Brain pericyte (primary cell): ENCODE data around the gene TTC27.
"Not testable (repeated sequence)": the region's sequence is repeated elsewhere in the genome, so short reads cannot be mapped to it uniquely, and the experiment has no call there.

ENCODE experiments used
- DNase-seq: peaks from one replicate; pipeline ENCODE4 v3.0.0-alpha.2; 2012; ENCODE audit warnings: low read depth, low spot score

Gene TTC27

GRCh38 chr2:32719933-32720716, 92.3 kb downstream of the TTC27 start:
- DNase-seq, result no peak

DNA sequence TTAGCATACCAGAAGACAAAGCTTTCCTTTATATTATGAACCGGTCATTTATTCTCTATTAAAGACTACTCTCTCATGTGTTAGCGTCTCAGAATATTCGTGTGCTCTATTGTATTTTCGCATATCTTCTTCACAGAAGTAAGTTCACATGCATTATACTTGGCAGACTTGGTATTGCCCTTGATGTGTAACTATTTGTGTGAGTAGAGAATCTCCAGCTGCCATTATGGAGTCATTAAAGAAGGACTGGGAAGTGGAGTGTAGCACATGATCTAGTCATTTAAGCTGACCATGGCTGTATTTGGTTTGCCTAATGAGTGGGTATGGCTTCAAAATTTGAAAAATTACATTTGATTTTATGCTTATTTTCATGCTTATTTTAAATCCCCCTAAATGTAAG, 92.9 kb downstream of the TTC27 start:
- DNase-seq, result no peak

DNA sequence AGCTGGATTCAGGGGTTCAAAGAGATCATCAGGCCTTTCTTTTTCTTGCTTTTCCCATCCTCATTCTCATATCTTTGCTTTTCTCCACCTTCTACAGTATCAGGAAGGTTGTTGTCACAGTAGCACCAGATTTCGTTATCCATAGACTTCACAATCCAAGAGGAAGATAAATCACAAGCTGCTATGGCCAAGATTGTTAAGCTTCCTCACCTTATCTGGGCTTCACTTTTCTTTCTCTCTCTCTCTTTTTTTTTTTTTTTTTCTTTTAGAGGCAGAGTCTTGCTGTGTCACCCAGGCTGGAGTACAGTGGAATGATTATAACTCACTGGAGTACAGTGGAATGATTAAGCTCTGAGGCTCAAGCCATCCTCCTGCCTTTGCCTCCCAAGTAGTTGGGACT, 93.5 kb downstream of the TTC27 start:
- DNase-seq, result no peak

DNA sequence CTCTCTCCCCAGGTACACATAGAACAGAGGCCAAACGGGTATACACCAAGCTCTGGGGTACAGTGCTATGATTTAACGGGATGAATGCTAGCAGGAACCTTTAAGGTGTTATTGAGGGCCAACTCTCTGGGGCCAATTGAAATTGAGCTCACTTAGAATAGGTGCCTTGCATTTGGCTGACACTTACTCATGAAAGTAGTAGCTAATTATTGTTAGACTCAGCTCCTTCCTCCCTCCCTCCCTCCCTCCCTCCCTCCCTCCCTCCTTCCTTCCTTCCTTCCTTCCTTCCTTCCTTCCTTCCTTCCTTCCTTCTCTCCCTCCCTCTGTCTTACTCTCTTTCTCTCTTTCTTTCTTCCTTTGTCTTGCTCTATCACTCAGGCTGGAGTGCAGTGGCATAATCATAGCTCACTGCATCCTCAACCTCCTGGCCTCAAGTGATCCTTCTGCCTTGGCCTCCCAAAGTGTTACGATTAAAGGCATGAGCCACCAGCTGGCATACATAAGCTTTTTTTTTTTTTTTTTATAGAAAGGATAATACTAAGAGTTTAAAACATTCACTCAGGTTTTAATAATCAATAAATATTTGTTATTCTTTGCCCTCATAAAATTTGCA, 95.7 kb downstream of the TTC27 start:
- no peak for DNase-seq

DNA sequence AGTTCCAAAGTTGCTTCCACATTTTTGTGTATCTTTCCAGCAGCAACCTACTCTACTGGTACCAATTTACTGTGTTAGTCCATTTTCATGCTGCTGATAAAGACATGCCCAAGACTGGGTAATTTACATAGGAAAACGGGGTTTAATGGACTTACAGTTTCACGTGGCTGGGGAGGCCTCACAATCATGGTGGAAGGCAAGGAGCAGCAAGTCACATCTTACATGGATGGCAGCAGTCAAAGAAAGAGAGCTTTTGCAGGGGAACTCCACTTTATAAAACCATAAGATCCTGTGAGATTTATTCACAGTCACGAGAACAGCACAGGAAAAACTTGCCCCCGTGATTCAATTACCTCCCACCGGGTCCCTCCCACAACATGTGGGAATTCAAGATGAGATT, 98.8 kb downstream of the TTC27 start:
- not testable (repeated sequence) for DNase-seq

- no peak for DNase-seq
Observed at GRCh38 chr2:32727157-32727556, 99.3 kb downstream of the TTC27 start.

- DNase-seq, result not testable (repeated sequence)
Observed at GRCh38 chr2:32730958-32731357, 103.1 kb downstream of the TTC27 start.

- no peak for DNase-seq
Observed at GRCh38 chr2:32732120-32732519, 104.3 kb downstream of the TTC27 start.

DNA sequence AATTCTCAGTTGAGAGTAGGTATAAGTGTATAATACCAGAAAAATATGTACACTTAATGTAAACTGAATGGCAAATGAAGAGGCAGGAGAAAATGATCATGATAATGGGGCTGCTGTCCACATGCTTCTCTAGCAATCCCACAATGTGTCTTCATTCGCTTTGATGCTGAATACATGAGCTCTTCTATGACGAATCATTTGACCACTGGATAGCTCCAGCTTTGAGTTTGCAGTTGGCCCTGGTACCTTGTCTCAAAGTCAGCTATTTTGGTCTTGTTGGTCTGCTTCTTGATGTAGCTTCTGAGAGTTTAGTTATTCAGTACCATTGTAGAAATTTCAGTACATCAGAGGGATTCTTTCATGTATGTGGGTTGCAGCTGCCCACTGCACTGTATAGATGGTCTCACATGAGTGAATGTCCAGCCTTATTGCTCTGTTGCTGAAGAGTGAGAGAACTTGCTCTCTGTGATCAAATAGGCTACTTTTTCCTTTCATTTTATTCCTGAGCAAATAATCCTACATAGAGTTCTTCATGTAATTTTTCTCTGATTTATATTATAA, 105.1 kb downstream of the TTC27 start:
- no peak for DNase-seq

DNA sequence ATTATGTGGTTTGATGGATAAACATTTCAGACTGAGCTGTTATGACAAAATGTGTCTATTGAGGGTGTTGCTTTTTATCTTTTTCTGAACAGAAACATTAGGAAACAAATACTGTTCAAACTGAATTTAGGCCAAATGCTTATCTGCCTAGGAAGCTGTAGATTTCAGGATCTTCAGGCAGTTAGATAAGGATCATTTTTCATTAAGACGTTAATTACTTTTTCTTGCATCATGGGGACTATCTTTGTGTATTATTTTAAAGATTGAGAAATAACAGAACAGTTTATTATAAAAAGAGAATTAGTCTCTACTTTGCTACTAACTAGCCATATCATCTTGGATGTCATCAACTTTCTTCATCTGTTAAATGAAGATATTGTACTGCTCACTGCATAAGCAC, 107.5 kb downstream of the TTC27 start:
- DNase-seq, result no peak

GRCh38 chr2:32738939-32739338, 111.1 kb downstream of the TTC27 start:
- DNase-seq, result no peak

GRCh38 chr2:32739664-32740063, 111.8 kb downstream of the TTC27 start:
- no peak for DNase-seq

- DNase-seq, result no peak
Observed at GRCh38 chr2:32741575-32741974, 113.7 kb downstream of the TTC27 start.

DNA sequence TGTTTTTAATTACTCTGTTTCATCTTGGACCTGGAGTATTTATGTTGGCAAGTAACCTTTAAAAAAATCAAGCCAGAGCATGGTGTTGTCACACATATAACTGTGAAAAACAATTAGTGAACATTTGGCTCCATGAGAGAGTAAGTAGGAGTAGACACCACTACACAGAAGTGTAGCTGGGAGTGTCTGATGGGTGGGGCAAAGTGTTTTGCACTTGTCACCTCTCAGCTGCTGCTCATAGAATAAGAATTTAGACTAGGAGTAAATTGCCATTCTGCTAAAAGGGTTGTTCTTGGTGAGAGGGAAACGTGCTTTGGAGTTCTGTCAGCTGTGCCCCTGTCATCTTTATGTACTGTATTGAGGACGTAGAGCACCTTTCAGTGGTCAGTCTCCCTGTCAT, 114.5 kb downstream of the TTC27 start:
- DNase-seq, result no peak

- no peak for DNase-seq
Observed at GRCh38 chr2:32743480-32744236, 115.8 kb downstream of the TTC27 start.

GRCh38 chr2:32745191-32745590, 117.3 kb downstream of the TTC27 start:
- no peak for DNase-seq

- no peak for DNase-seq
Observed at GRCh38 chr2:32745675-32746074, 117.8 kb downstream of the TTC27 start.

GRCh38 chr2:32746669-32747068, 118.8 kb downstream of the TTC27 start:
- no peak for DNase-seq

GRCh38 chr2:32748158-32748557, 120.3 kb downstream of the TTC27 start:
- DNase-seq, result no peak

DNA sequence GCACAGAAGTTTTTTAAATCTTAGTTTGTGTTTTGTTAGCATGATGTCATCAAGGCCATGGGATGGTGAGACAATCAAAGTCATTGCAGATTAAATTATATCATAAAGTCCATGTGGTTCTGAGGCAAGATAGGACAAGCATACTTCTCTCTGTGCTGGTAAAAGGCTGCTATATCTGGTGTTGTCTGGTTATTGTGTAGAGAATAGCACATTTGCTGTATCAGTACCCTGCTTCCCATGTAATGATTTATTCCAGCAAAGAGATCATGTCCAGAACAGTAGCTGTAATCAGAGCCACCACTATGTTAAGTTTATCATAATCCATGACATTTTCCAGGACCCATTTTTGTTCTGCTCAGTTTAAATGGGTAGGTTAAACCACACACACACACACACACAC, 123.0 kb downstream of the TTC27 start:
- no peak for DNase-seq

DNA sequence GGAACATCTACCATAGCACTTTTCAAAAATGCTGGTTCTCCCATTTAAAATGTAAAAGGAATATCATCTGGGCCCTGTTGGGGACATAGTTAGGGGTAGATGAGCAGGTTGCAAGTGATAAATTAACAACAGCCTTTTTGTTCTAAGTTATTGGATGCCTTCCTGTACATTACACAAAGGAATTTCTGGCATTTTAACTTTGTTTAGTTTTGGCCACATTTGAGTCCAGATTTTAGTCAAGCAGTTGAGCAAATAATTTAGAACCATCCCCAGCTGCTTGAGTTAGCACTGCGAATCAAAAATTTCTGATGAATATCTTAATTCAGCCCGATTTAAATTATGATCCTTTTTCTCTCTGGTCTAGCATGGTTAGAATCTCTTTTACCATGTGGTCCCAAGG, 124.4 kb downstream of the TTC27 start:
- DNase-seq, result no peak

GRCh38 chr2:32752952-32753351, 125.1 kb downstream of the TTC27 start:
- no peak for DNase-seq
